Activated naive CD8-positive, alpha-beta T cell treated with anti-CD3 and anti-CD28 coated beads for 36 hours (primary cell): ENCODE measurements around the gene KLHDC7B. TPM values are rescaled to one million over a fixed set of nuclear protein-coding genes. Genes with fewer than 3 reads are reported as not detected.
"Not testable (repeated sequence)": the region's sequence is repeated elsewhere in the genome, so short reads cannot be mapped to it uniquely, and the experiment has no call there.

Experiments
- DNase-seq: peaks from one replicate; pipeline ENCODE4 v3.0.0; 2021
- H3K27ac Mint-ChIP-seq: one replicate; pipeline ENCODE4 v1.8.0; 2022; ENCODE audit warnings: mild to moderate bottlenecking, moderate library complexity, mixed read lengths
- H3K27me3 Mint-ChIP-seq: one replicate; pipeline ENCODE4 v1.8.0; 2022; ENCODE audit warnings: mild to moderate bottlenecking, mixed read lengths
- H3K36me3 Mint-ChIP-seq: one replicate; pipeline ENCODE4 v1.8.0; 2021; ENCODE audit warnings: mild to moderate bottlenecking, mixed read lengths
- H3K4me1 Mint-ChIP-seq: one replicate; pipeline ENCODE4 v1.8.0; 2021; ENCODE audit warnings: mixed read lengths
- H3K4me3 Mint-ChIP-seq: one replicate; pipeline ENCODE4 v1.8.0; 2022; ENCODE audit warnings: mild to moderate bottlenecking, moderate library complexity, mixed read lengths
- H3K9me3 Mint-ChIP-seq: one replicate; pipeline ENCODE4 v1.8.0; 2022; ENCODE audit warnings: mixed read lengths
- total RNA-seq, 2 experiments: library from RNA; stranded (reverse); gene quantifications; one replicate each; pipeline ENCODE4 v1.2.3, GENCODE V29; 2021

KLHDC7B gene
- total RNA-seq, 2 experiments from 2014 or later, result 15.1 to 15.9 TPM

- H3K36me3 Mint-ChIP-seq, result peaks cover 31% of the 10 kb centered on the region
- peaks cover 51% of the 10 kb centered on the region for H3K4me1 Mint-ChIP-seq
- H3K27me3 Mint-ChIP-seq, result peaks cover 16% of the 10 kb centered on the region
- peak overlapping the region; percentile 99 for H3K27ac Mint-ChIP-seq
- H3K9me3 Mint-ChIP-seq, result no peaks in the 10 kb centered on the region
- DNase-seq, result peak; percentile 84
- peak overlapping the region; percentile 95 for H3K4me3 Mint-ChIP-seq
These were observed 14.1 kb upstream of the KLHDC7B start for GRCh38 chr22:50531546-50531961.

- H3K36me3 Mint-ChIP-seq, result peaks cover 29% of the 10 kb centered on the region
- H3K4me1 Mint-ChIP-seq, result peaks cover 50% of the 10 kb centered on the region
- H3K27ac Mint-ChIP-seq, result peak overlapping the region; percentile 99
- DNase-seq, result no peak
- H3K4me3 Mint-ChIP-seq, result peak overlapping the region; percentile 95
- peaks cover 16% of the 10 kb centered on the region for H3K27me3 Mint-ChIP-seq
- H3K9me3 Mint-ChIP-seq, result no peaks in the 10 kb centered on the region
These were observed 13.6 kb upstream of the KLHDC7B start for GRCh38 chr22:50531962-50532674.

DNA sequence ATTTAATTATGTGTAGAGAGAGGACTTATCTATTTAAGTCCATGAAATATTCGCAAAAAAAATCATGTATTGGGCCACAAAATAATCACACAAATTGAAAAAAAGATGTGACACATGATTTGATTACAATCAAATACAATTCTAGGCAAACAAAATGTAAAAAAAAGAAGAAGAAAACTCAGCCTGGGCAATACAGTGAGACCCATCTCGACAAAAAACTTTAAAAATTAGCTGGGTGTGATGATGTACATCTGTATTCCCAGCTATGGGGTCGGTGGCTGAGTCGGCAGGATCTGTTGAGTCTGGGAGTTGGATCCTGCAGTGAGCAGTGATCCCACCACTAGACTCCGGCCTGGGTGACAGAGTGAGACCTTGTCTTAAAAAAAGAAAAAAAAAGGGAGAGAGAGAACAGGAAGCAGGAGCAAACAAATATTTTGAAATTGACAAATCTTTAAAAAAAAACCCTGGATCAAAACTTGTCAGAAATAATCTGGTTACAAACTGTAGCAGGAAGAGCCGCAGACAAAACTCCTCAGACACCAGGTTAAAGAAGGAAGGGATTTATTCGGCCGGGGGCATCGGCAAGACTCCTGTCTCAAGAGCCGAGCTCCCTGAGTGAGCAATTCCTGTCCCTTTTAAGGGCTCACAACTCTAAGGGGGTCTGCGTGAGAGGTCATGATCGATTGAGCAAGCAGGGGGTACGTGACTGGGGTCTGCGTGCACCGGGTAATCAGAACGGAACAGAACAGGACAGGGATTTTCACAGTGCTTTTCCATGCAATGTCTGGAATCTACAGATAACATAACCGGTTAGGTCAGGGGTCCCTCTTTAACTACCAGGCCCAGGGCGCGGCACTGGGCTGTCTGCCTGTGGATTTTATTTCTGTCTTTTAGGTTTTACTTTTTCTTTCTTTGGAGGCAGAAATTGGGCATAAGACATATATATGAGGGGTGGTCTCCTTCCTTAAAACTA is 12.6 kb upstream of the KLHDC7B start:
- DNase-seq, result no peak
- H3K4me1 Mint-ChIP-seq, result peaks cover 45% of the 10 kb centered on the region

DNA sequence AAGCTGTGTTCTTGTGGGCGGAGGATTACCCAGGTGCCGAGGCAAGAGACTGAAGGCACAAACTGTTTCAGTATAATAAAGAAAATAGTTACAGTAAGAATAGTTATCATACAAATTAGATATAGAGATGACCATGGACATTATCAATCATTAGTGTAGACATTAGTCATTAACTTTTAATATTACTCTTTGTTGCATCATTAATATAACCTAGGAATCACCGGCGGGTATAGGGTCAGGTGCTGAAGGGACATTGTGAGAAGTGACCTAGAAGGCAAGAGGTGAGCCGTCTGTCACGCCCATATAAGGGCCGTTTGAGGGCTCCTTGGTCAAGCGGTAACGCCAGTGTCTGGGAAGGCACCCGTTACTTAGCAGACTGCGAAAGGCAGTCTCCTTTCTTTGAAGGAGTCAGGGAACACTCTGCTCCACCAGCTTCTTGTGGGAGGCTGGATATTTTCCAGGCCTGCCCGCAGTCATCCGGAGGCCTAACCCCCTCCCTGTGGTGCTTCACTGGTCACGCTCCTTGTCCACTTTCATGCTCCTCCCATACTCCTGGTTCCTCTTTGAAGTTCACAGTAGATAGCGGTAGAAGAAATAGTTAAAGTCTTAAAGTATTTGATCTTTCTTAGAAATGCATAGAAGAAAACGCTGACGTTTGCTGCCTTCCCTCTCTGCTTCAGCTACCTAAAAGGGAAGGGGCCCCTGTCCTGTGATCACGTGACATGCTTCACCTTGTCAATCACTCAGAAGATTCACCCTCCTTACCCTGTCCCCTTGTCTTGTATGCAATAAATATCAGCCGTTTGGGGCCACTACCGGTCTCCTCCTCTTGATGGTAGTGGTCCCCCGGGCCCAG is 11.6 kb upstream of the KLHDC7B start:
- not testable (repeated sequence) for H3K9me3 Mint-ChIP-seq, DNase-seq
- H3K27ac Mint-ChIP-seq, result peak overlapping the region; percentile 99
- H3K4me3 Mint-ChIP-seq, result peak overlapping the region; percentile 95
- H3K4me1 Mint-ChIP-seq, result peaks cover 42% of the 10 kb centered on the region
- H3K36me3 Mint-ChIP-seq, result peaks cover 17% of the 10 kb centered on the region
- H3K27me3 Mint-ChIP-seq, result peaks cover 16% of the 10 kb centered on the region

More for the DNA sequence above, 12.6 kb upstream of the KLHDC7B start:
- H3K27ac Mint-ChIP-seq, result peak overlapping the region; percentile 99
- H3K4me3 Mint-ChIP-seq, result peak overlapping the region; percentile 95
- peaks cover 16% of the 10 kb centered on the region for H3K27me3 Mint-ChIP-seq
- peaks cover 23% of the 10 kb centered on the region for H3K36me3 Mint-ChIP-seq
- peaks cover 3% of the 10 kb centered on the region for H3K9me3 Mint-ChIP-seq

DNA sequence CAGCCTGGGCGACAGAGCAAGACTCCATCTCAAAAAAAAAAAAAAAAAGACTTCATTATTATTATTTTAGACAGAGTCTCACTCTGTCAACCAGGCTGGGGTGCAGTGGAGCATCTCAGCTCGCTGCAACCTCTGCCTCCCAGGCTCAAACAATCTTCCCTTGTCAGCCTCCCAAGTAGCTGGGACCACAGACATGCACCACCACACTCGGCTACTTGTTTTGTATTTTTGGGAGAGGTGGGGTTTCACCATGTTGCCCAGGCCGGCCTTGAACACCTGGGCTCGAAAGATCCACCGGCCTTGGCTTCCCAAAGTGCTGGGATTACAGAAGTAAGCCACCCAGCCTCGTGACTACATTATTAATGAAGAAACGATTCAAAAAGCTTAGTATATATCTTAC is 10.6 kb upstream of the KLHDC7B start:
- H3K27ac Mint-ChIP-seq, result no peak overlapping the region
- H3K4me1 Mint-ChIP-seq, result peaks cover 51% of the 10 kb centered on the region
- peaks cover 3% of the 10 kb centered on the region for H3K9me3 Mint-ChIP-seq
- H3K27me3 Mint-ChIP-seq, result peaks cover 16% of the 10 kb centered on the region
- DNase-seq, result no peak
- peaks cover 16% of the 10 kb centered on the region for H3K36me3 Mint-ChIP-seq
- no peak overlapping the region for H3K4me3 Mint-ChIP-seq

DNA sequence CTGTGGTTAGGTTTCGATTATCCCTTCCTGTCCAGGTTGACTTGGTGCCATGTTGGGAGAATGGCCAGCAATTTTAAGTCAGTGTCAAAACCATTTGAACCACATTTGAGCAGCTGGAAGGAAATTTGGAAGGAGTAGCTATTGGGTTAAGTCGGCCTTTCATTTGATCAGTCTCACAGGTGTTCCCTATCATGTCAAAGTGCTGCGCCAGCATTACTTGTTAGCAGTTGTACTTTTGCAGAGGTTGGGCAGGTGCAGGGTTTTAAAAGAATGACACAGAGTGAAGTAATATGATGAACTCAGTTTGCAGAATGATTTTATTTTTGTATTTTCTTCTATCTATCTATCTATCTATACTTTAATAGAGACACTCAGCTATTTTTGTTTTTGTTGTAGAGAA is 9.5 kb upstream of the KLHDC7B start:
- Mint-ChIP-seq H3K27ac (peak overlapping the region; percentile 60), H3K27me3 (peaks cover 7% of the 10 kb centered on the region), H3K4me3 (no peak overlapping the region), H3K9me3 (peaks cover 3% of the 10 kb centered on the region), H3K4me1 (peaks cover 58% of the 10 kb centered on the region), H3K36me3 (peaks cover 20% of the 10 kb centered on the region)
- DNase-seq, result no peak

- Mint-ChIP-seq H3K27me3 (peaks cover 5% of the 10 kb centered on the region), H3K9me3 (peaks cover 7% of the 10 kb centered on the region), H3K27ac (peak overlapping the region; percentile 100), H3K4me1 (peaks cover 68% of the 10 kb centered on the region), H3K36me3 (peaks cover 34% of the 10 kb centered on the region), H3K4me3 (peak overlapping the region; percentile 42)
- no peak for DNase-seq
These were observed 7.9 kb upstream of the KLHDC7B start for GRCh38 chr22:50537765-50538164.

GRCh38 chr22:50540381-50540780 is 5.3 kb upstream of the KLHDC7B start:
- Mint-ChIP-seq H3K4me1 (peaks cover 65% of the 10 kb centered on the region), H3K4me3 (peak overlapping the region; percentile 32), H3K36me3 (peaks cover 30% of the 10 kb centered on the region), H3K9me3 (peaks cover 7% of the 10 kb centered on the region), H3K27me3 (no peaks in the 10 kb centered on the region), H3K27ac (peak overlapping the region; percentile 98)
- no peak for DNase-seq

- H3K9me3 Mint-ChIP-seq, H3K27me3 Mint-ChIP-seq, H3K4me3 Mint-ChIP-seq: not testable (repeated sequence)
- peaks cover 30% of the 10 kb centered on the region for H3K36me3 Mint-ChIP-seq
- peaks cover 70% of the 10 kb centered on the region for H3K4me1 Mint-ChIP-seq
- peak overlapping the region; percentile 98 for H3K27ac Mint-ChIP-seq
- peak; percentile 37 for DNase-seq
These were observed 4.1 kb upstream of the KLHDC7B start for GRCh38 chr22:50541667-50542026.

DNA sequence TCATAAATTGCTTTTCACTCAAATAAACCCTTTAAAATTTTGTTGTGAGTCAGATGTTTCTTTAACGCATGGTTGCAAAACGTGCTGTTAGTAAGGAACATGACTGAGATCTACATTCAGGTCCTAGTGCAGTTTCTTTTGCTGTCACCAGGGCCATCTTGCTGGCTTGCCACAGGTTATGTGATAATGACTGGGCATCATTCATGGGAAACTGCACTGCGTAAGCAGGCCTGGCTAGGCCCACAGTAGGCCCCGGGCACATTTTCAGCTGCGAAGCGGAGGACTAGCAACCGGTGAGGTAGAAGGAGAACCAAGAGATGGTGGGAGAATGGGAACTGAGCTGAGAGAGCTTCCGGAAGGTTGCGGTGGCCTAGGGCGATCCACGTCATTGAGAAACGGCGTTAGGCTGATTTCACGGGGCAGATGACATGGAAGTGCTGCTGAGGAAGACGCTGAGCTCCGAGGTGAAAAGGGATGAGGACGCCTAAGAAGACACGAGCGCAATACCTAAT is 3.2 kb upstream of the KLHDC7B start:
- peak overlapping the region; percentile 40 for H3K4me3 Mint-ChIP-seq
- H3K36me3 Mint-ChIP-seq, result peaks cover 27% of the 10 kb centered on the region
- no peaks in the 10 kb centered on the region for H3K27me3 Mint-ChIP-seq
- H3K9me3 Mint-ChIP-seq, result peaks cover 7% of the 10 kb centered on the region
- peak overlapping the region; percentile 98 for H3K27ac Mint-ChIP-seq
- no peak for DNase-seq
- H3K4me1 Mint-ChIP-seq, result peaks cover 68% of the 10 kb centered on the region

GRCh38 chr22:50544078-50544745 is 1.5 kb upstream of the KLHDC7B start:
- peaks cover 4% of the 10 kb centered on the region for H3K9me3 Mint-ChIP-seq
- peak; percentile 91 for DNase-seq
- peak overlapping the region; percentile 48 for H3K4me3 Mint-ChIP-seq
- peak overlapping the region; percentile 89 for H3K27ac Mint-ChIP-seq
- peaks cover 58% of the 10 kb centered on the region for H3K4me1 Mint-ChIP-seq
- H3K27me3 Mint-ChIP-seq, result no peaks in the 10 kb centered on the region
- peaks cover 20% of the 10 kb centered on the region for H3K36me3 Mint-ChIP-seq

GRCh38 chr22:50544746-50545253 is 899 bp upstream of the KLHDC7B start:
- H3K9me3 Mint-ChIP-seq, result peaks cover 4% of the 10 kb centered on the region
- no peaks in the 10 kb centered on the region for H3K27me3 Mint-ChIP-seq
- peaks cover 22% of the 10 kb centered on the region for H3K36me3 Mint-ChIP-seq
- H3K27ac Mint-ChIP-seq, result peak overlapping the region; percentile 89
- peaks cover 54% of the 10 kb centered on the region for H3K4me1 Mint-ChIP-seq
- peak overlapping the region; percentile 48 for H3K4me3 Mint-ChIP-seq
- peak; percentile 33 for DNase-seq

DNA sequence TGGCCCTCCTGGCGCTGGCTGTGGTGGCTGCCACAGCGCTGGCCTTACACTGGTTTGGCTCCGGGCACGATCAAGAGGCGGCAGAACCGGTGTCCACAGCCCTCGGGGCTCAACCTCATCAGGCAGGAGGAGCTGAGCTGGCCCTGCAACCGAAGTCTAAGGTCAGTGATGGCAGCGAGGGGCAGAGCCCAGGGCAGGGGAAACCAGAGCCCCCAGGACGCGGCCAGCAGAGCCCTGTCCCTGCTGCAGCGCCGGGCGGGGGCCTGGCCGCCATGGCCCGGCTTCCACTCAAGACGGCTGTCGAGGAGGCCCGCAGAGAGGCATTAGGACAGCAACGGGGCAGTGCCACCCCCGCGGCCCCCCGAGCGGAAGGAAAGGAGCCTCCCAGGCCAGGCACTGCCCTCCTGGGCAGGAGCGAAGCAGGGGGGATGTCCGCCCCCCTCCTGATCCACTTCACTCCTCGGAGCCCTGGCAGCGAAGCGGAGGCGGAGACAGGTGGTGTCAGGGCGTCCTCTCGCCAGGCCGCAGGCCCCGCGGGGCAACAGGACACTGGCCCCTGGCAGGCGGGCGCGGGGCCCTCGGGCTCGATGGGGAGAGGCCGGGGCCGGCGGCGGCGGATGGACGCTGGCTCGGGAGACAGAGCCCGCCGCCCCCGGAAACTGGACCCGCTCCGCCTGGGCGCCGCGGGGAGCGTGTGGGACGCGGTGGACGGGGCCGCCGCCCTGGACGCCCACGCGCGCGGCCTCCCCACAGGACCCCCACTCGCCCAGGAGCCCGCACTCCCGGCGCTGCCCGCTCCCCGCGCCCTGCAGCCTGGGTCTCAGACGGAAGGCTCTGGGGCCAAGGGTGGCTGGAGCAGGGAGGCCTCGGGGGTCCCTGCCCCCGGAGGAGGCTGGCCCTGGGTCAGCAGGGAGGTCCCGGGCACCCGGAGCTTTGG is 895 bp downstream of the KLHDC7B start:
- Mint-ChIP-seq H3K27me3 (no peaks in the 10 kb centered on the region), H3K36me3 (peaks cover 21% of the 10 kb centered on the region), H3K27ac (peak overlapping the region; percentile 89), H3K4me3 (peak overlapping the region; percentile 53), H3K4me1 (peaks cover 49% of the 10 kb centered on the region), H3K9me3 (peaks cover 4% of the 10 kb centered on the region)
- no peak for DNase-seq
